SKM-1 (cell line): ENCODE measurements around the gene LAMC2.

Source experiments
- DNase-seq: peaks from one replicate; lab custom pipeline; 2025; ENCODE audit not compliant: unreplicated experiment; lab: John Stamatoyannopoulos, UW

The LAMC2 gene

DNA sequence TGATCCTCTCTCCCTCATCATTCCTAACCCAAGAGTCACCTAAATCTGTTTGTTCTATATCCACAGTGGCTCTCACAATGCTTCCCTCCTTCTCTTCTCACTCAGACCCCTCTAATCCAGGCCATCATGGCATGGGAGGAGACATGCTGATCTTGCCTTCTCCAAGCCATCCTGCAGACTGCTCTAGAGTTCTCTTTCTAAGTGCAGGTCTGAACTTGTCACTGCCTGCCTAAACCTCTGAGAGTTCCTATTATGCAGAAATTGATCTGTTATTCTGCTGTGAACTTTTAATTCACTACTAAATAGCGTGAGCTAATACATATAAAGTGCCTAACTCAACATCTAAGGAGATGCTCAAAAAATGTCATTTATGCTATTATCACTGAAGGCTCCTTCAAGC is 26.8 kb downstream of the LAMC2 start:
- no peak for DNase-seq

DNA sequence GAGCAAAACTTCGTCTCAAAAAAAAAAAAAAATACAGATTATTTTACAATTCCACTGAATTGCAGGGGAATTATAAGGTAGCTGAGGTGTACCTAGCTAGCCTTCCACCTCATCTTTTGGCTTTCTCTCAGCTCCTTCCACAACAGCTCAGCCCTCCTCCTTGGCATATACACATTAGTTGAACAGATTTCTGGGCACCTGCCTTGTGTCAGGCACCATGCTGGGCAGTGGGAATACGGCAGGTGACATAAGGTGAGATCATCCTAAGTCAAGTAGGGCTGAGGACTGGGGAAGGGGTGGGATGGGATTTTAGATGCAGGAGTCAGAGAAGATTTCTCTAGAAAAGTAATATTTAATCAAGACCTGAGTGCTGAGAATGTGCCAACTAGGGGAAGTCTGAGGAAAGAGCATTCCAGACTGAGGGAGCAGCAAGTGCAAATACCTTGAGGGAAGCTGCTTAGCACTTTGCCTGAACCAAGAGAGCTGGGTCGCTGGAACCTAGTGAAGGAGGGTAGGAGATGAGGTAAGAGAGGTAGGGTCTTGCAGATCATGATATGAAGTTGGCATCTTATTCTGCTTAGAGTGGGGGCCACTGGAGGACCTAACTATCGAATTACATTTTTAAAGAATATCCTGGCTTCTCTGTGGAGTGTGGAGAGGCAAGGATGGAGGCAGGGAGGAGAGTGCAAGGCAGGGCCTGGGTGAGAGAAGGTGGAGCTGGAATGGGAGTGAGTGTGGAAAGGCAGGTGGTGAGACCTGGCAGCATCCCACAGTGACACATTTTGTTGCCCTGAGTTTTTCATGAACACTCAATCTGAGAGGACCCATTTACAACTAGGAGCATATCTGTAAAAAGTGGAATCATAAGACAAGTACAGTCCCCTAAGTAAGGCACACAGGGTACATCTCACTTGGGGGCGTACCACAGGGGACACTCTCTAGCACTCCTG is 28.2 kb downstream of the LAMC2 start:
- DNase-seq, result no peak

DNA sequence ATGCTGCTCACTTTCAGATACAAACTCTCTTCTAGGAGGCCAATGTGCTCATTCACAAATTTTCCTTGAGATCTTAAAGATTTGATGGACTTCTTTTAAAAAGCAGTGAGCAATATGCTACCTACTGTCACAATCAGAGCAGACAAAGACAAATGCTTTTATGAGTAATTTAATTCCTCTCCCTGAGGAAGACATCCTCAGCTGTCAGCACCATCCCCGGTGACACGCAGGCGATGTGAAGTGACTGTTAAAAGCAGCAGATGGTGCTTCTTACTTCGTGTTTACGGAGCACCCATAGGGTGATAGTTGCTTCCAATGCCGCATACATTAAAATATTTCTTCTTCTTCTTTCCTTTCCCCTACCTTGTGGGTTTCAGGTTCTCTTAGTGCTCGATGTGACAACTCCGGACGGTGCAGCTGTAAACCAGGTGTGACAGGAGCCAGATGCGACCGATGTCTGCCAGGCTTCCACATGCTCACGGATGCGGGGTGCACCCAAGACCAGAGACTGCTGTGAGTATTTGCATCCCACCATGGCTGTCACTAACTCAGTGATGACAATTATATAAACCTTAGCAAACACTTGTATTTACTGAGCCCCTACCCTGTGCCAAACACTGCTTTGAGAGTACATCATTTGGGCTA is 29.1 kb downstream of the LAMC2 start:
- DNase-seq, result no peak

DNA sequence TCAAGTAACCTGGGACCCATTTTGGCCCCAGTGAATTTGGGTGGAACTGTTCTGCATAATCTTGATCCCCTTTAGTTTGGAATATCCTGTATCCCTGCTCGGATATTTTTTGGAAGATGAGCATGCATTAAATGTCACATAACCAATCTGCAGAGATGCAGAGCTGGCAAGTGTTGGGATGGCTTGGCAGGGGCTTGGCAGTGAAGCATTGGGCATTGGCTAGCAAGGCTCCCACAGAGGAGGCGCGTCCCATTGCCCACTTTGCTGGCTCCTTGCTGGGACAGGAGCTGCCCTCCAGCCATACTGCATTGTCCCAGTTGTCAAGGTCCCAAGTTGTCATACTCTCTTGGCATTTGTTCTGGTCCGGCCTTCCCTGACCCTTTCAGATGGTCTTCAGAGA is 29.9 kb downstream of the LAMC2 start:
- DNase-seq, result no peak

DNA sequence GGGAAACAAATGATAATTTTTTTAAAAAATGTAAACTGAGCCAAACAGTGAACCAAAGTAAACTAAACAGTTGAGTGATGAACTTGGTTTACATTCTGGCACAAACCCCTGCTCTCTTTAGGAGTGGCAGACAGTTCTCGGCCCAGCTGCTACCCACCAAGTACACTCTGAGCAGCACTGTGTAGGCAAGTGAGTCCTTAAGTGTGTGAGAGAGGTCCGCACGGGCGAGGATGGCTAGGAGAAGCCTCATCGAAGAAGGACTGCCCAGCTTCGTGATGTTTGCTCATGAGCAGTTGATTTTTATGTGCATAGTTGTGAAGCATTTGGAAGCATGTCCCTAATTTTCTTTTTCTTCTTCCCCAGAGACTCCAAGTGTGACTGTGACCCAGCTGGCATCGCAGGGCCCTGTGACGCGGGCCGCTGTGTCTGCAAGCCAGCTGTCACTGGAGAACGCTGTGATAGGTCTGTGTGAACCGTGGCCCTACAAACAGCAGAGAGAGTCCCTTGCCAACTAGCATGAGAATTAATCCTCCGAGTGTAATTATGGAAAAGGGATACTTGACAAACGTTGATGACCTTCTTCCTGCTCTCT is 32.1 kb downstream of the LAMC2 start:
- DNase-seq, result no peak

DNA sequence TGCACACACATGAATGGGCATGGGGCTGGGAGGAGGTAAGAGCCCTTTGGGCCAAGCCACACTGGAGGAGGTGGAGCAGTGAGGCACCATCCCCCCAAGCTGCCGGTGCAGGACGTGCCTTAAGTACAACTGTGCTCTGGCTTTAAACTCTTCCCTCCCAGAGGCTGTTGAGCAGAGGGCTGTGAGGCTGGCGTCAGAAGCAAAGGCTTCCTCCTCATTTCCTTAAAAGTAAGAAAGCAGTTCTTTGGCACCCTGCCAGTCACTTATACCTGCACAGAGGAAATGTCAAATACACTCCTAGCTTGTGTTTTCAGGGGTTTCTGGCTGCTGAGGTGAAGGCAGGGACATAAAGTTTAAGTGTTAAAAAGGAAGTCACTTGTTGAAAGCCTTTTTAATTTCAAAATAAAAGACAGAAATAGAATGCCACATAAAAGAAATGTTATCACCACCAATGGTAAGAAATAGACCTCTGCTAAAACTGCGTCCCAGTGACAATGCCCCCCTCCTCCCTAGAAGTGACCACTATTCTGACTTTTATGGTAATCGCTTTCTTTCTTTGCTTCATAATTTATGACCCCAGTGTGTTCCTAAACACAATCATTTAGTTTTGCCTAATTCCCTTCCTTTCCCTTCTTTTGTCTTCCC is 33.0 kb downstream of the LAMC2 start:
- DNase-seq, result no peak

DNA sequence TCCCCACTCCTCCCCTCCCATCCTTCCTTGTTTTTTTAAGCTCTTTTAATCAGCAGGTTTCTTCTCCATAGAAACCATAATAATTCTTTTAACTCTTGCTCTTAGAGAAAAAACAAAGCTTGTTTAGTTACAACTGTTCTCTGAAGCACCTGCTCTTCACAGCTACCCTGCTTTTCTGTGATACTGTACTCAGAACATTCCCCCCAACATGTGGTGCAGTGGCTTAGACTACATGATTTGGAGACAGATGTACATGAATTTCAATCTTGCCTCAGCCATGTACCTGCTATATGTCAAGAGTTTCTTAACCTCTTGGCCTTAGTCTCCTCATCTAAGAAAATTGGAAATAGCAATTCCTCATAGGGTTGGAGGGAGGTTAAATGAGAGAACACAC is 33.5 kb downstream of the LAMC2 start:
- DNase-seq, result no peak

DNA sequence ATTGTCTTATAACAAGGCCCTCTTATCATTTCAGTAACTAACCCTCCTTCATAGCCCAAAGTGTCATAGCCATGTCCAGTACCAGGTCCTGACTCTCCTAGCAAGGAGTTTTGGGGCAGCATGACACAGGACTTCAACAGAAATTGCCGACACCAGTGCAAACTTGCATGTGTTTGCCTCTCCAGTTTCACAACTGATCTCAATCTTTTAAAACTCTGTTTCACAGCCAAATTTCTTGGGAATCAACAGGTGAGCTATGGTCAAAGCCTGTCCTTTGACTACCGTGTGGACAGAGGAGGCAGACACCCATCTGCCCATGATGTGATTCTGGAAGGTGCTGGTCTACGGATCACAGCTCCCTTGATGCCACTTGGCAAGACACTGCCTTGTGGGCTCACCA is 36.8 kb downstream of the LAMC2 start:
- no peak for DNase-seq

DNA sequence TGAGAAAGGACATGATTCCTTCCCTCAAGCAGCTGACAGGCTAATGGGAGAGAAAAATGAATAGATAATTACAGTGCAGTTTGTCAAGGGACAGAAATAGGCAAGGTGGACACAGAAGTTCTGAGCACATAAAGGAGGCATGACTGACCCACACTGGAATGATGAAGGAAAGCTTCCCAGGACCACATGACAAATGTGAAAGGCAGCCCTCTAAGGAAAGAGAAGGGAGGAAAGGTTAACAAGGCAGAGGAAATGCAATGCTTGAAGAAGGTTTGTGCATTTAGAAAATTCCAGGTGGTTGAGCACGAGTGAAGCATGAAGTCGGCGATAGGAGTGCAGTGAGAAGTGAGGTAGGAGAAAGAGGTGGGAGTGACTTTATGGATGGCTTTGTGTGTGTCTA is 37.4 kb downstream of the LAMC2 start:
- DNase-seq, result no peak

DNA sequence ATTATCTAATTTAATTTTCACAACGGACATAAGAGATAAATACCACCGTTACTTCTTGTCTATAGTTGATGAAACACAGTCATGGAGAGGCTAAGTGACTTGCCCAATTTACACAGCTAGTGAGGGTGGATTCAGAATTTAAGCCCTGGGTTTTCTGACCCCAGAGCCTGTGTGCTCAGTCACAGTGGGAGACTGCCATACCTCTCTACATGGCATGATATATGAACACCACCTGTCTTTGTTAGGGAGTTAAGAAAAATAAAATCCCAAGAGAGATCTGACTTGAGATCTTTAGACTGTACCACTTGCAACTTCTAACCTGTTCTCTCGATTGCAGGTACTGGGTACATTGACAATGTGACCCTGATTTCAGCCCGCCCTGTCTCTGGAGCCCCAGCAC is 40.3 kb downstream of the LAMC2 start:
- DNase-seq, result no peak

DNA sequence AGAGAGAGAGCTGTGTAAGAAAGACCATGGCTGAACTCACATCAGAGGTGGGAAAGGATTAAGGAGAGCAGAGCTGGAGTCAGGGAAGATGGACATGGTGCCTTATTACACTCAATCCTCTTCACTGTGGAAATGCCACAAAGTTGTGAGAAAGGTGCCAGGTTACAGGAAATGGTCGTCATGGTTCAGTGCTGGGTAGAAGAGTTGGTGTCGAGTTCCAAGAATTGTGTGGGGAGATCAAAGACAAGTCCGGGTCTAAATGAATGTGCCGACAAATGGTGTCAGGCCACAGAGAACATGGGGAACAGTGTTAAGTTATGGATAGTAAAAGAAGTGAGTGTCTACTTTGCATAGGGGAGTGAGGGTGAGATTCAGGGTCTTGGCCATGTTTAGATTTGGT is 40.9 kb downstream of the LAMC2 start:
- DNase-seq, result no peak

DNA sequence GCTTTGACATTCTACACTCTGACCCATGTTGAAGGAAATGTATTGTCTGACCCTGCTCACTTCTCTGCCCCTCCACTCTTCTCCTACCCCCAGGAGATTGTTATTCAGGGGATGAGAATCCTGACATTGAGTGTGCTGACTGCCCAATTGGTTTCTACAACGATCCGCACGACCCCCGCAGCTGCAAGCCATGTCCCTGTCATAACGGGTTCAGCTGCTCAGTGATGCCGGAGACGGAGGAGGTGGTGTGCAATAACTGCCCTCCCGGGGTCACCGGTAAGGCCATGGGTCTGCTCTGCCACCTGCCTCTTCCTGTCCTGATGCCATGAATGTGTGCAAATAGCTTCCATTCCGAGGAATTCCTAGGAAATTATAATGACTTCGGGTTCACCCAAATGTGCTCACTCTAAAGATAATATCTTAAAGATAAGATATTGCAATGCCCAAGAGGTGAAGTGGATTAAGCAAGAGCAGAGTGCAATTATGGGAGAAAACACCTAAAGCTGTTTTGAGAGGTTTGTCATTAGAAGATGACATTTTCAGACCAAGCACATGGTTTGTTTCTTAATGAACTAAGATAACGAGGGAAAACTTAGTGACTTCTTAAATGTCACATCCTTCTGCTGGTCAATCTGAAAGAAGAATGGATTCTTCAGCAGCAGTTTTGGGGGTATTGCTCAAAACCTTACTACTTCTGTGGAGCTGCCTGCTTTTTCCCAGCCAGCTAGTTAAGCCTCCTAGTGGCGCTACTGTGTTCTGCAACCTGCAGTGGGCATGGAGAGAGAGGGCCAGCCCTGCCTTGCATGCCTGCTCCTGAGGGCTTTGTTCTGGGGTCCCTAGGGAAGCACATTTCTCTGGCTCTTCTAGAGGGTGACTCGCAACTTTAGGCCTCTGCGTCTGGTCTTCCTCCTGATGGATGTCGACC is 41.6 kb downstream of the LAMC2 start:
- DNase-seq, result peak; percentile 52

DNA sequence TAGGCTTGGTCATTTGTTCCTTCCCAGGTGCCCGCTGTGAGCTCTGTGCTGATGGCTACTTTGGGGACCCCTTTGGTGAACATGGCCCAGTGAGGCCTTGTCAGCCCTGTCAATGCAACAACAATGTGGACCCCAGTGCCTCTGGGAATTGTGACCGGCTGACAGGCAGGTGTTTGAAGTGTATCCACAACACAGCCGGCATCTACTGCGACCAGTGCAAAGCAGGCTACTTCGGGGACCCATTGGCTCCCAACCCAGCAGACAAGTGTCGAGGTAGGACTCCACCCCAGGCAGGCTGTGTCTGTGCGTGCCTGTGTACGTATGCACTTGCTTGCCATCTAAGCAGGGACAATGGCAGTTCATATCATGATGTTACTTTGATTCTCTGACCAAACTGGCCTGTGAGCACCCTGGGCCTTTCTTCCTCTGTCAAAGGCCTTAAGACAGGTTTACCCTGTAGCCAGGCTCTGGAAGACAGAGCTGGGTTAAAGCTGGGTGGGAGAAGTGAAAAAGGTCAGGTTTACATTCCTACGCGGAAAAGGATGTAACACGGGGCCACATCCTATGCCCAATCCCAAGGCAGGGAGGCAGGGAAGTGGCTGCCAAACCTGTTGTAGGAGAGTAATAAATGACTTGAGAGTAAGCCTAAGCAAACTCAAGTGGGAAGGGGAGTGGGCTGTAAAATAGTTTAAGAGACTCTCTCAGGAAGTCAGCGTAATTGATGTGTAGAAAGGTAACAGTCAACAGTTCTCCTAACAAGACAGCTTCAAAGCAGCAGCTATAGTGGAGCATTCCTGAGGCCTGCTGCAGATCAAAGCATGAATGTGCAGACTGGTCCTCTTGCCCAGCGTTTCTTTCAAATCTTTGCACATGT is 42.5 kb downstream of the LAMC2 start:
- DNase-seq, result no peak

DNA sequence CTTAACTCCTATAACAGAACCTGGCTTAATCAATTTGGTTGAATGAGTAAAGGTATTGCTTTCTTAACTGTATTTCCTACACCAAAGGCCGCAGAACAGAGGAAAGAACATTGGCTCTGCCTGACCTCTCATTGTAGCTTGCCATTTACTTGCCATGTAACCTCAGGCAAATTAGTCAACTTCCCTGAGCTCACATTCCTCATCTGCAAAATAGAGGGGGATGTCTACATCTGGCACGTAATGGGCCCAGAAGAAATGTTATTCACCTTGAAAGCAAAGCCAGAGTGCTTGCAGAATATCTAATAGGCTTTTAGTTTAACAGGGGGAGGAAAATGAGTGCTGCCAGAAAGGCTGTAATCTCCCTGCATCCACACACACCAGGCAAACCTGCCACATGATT is 44.3 kb downstream of the LAMC2 start:
- DNase-seq, result no peak

DNA sequence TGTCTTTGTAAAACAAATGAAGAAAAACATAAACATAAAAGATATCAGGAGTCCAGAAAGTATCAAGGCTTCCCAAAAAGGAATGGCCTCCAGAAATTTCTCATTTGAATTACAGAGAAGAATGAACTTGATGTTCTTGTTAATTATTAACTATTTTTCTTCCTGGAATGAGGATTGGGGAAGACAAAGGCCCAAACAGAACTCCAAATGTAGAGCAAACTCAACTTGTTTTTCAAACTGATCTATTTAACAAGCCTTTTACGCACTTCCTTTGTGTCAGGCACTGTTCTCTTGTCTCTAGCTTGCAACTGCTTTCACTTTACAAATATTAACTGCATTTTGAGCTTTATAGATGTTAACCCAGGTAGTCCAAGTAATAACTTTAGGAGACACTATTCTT is 45.5 kb downstream of the LAMC2 start:
- no peak for DNase-seq

DNA sequence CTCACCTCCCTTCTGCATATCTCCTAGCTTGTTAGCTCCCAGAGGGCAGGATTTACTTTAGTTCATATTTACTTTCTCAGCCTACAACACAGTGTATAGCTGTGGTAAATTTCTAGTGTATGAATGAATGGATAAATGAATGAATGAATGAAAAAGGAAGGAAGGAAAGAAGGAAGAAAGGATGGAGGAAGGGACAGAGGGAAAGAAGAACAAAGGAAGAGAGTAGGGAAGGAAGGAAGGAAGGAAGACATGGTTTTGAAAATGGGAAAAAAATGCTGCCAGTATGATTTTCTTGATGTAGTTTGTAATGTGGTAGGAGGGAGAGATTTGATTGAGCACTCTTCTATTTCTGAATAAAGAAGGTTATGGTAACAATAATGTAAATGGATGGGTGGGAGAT is 47.0 kb downstream of the LAMC2 start:
- DNase-seq, result no peak

DNA sequence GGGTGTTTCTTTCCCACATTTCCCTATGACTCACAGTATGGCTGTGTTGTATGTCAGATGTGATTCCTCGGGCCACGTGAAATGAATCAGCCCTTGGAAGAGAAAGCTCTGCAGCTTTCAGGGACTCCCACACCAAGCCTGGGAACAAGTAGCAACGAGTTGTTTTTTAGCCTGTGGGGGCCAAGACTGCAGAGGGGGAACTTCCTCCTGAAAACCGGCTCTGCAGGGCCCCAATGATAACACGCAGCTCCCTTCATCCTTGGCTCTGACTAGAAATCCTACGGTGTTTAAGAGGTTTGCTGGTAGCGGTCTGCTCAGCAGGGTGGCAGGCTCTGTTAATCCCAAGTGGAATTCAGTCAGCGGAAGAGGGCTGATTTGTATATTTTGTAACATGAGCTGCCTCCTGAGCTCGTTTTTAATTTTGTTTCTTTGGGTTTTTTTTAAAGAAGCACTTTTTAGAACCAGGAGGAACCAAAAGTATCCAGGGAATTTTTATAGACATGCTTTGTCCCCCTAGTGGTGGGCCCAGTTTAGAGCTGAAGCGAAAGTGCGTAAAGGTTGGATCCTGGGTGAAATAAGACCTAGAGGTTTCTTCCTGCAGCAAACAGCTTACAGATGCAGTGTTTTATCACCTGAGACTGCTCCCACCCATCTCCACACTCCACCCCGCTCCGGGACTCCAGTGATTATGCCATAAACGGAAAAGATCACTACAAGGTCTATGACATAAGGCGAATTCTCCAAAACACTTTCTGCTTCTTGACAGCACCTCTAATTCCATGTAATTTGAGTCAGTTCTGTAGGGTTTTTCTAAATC is 48.8 kb downstream of the LAMC2 start:
- DNase-seq, result no peak

DNA sequence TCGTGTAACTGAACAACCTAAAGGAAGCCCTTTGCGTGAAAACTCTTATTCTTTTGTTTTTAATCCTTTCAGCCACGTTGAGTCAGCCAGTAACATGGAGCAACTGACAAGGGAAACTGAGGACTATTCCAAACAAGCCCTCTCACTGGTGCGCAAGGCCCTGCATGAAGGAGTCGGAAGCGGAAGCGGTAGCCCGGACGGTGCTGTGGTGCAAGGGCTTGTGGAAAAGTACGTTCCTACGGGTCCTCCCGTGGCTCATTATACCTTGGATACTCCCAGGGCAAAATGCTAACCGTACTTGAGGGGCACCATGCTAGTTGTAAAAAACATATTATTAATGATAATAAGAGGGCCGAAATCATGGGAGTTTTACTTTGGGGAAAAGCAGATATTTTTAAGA is 49.4 kb downstream of the LAMC2 start:
- DNase-seq, result no peak
